ENCODE results near the gene CTCFL.

Gene CTCFL, protein sequence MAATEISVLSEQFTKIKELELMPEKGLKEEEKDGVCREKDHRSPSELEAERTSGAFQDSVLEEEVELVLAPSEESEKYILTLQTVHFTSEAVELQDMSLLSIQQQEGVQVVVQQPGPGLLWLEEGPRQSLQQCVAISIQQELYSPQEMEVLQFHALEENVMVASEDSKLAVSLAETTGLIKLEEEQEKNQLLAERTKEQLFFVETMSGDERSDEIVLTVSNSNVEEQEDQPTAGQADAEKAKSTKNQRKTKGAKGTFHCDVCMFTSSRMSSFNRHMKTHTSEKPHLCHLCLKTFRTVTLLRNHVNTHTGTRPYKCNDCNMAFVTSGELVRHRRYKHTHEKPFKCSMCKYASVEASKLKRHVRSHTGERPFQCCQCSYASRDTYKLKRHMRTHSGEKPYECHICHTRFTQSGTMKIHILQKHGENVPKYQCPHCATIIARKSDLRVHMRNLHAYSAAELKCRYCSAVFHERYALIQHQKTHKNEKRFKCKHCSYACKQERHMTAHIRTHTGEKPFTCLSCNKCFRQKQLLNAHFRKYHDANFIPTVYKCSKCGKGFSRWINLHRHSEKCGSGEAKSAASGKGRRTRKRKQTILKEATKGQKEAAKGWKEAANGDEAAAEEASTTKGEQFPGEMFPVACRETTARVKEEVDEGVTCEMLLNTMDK

DNA sequence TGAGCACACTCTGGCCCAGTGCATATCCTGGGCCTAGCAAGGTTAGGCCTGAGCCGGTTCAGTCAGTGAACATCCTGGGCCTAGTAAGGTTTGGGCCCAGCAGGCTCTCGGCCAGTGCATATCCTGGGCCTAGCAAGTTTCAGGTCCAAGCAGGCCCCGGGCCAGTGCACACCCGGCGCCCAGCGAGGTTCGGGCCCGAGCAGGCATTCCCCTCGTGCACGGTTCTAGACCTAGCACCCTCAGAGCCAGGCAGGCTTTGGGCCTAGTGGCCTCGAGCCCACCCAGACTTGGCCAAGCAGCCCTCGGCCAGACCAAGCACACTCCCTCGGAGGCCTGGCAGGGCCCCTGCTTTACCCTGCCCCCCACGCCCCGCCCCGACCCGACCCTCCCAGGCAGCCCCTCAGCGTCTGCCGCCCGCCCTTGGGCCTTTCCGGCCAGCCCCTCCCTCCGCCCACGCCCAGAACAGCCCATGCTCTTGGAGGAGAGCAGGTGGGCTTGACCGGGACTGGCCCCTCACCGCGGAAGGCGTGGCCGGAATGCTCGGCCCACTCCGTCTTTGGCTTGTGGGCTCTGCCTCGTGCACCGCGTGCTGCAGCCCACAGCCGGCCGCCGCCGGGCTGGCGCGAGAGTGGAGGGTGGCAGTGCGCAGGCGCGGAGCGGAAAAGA, at the start of gene CTCFL:
TSS of gene CTCFL (minus strand) at position 630 of the 666 bp plus-strand sequence. CDS start 935 bp downstream, outside the sequence.
- DNase-seq (ENCODE audit: low spot score): peak; percentile 49

DNA sequence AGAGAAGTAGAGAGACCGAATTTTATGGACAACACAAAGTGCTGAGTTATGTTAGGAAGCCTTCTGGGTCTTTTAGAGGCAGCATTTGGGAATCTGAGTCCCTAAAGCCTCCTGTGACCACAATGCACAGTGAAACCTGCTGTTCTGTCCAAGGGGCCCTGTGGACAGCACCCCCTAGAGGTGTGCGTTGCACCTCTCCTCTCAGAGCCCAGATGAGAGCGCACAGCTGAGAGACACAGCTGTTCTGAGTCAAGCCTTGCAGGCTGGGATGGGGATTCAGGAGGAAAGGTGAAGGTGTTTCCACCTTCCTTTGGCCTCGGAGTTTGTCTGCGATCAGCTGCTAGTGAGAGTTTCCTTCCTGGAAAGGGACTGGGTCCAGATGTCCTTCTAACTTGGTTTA, 49.0 kb upstream of the CTCFL start:
- peak; percentile 67 for DNase-seq (ENCODE audit: low spot score)

GRCh38 chr20:57573242-57573641, 48.3 kb upstream of the CTCFL start:
- peak; percentile 47 for DNase-seq (ENCODE audit: low spot score)

DNA sequence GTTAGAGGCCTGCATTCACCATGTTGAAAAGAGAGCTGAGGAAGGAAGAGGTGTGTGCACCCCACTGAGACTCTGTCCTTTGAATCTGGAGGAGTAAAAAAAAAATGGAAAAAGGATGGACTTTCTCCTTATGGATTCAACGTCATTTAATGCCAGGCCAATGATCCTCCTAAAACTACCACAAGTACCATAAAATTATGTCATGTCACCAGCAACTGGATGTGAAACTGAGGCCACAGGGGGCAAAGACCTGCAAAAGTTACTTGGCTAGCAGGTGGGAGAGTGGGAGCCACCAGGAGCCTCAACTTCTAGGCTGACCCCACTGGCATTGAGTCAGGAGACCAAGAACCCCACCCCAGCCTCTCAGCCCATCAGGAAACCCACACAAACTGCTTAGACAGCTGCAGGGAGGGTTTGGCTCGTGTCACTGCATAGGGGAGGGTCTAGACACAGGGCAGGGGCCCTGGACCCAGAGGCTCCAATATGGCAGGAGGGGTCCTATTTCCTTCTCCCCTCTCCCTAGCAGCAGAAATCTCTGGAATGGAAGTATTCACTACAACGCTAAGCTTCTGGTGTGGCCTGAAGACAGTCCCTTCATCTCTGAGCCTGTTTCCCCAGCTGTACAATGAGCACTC, 47.0 kb upstream of the CTCFL start:
- no peak for DNase-seq (ENCODE audit: low spot score)

DNA sequence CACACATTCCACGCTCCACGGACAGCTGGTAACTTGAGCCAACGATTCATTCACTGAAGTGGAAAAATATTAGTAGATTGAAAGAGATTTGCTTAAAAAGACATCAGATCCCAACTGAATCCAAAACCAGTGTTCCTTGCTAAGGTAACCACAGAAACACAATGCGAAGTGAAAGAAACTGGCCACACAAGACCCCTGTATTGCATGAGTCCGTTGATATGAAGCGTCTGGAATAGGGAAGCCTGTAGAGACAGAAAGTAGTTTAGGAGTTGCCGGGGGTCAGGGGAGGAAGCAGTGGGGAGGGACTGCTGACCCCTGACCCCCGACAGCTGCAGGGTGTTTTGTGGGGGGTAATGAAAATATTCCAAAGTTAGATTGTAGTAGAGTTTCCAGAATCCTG, 46.0 kb upstream of the CTCFL start:
- DNase-seq (ENCODE audit: low spot score): no peak

GRCh38 chr20:57570145-57570850, 45.4 kb upstream of the CTCFL start:
- no peak for DNase-seq (ENCODE audit: low spot score)

- no peak for DNase-seq (ENCODE audit: low spot score)
Observed at GRCh38 chr20:57568960-57569359, 44.0 kb upstream of the CTCFL start.

DNA sequence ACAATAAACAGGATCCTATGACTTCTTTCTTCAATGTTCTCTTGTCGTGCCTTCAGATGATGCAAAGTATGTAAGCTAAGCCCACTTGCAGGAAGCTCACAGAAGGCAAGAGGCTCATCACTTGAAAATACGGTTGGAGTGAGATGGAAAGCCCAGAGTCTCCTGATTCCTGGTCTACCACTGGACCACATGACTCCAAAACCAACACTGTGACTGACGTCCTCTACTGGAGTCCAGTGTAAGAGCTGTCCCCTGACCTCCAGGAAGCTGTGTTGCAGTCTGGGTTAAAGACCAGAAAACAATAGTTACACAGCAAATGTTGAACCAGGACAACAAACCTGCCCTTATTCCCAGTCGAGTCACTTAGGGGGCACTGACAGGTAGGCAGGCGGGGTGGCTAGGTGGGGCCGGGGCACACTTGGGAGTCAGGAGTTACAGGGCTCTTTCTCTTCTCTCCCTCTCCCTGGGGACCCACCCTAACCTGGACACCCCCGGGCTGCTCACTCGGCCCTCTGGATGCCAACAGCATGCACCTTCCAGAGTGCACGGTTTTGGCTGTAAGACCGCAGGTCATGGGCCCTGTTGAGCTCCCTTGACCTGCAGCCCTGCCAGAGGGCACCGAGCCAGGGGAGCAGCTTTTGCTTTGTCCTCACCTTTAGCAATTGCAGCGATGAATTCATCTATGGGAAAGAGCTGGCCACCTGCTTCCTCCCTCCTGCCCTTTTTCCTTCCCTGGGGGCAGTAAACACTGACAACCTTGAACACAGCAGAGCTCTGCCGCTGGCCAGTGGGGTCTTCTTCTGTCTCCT, 43.4 kb upstream of the CTCFL start:
- no peak for DNase-seq (ENCODE audit: low spot score)

- no peak for DNase-seq (ENCODE audit: low spot score)
Observed at GRCh38 chr20:57567471-57568079, 42.6 kb upstream of the CTCFL start.

DNA sequence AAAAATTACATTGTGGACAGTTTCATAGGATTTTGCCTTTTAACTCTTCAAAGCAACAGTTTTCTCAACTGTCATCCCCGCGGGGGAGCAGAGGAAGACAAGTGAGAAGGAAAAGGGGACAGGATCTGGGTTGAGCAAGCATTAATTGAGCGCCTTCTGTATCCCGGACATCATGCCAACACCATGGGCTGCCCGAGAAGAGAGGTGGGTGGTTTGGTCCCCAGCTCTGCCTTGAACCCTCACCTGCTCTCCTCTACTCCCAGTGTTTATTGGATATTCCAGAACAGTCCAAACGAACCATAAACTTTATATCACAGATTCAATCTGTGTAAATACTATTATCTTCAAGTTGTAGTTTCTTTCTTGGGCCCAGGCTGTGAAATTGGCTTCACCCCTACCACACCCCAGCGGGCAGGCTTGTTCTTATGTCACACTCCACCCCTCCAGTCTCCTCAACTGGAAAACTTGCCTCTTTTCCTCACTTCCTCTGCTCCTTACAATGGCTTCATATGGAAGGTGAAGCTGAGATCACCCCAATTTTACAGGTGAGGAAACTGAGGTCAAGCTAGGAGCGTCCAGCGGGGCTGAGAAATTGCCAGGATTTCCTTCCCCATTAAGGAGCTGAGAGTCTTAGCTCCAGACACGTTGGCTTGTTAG, 42.0 kb upstream of the CTCFL start:
- no peak for DNase-seq (ENCODE audit: low spot score)

DNA sequence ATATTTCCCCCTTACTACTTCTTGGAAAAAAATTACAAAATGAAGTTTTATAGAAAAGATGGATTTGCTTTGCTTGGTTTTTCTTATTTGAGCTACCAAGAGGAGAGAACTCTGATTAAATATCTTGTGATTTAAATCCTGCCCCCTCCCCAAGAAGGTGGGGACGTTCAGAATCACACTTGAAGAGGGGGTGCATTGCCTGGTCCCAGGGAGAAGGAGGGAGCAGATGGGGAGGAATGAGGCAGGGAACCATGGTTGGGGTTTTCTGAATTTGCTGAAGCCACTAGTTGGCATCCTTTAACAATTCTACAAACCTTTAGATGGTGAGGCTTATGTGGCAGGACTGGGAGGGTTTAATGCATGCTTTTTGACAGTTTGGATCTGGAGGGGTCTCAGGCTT, 41.5 kb upstream of the CTCFL start:
- DNase-seq (ENCODE audit: low spot score): no peak

GRCh38 chr20:57564951-57565642, 40.2 kb upstream of the CTCFL start:
- DNase-seq (ENCODE audit: low spot score): no peak

- DNase-seq (ENCODE audit: low spot score): no peak
Observed at GRCh38 chr20:57564180-57564802, 39.4 kb upstream of the CTCFL start.

DNA sequence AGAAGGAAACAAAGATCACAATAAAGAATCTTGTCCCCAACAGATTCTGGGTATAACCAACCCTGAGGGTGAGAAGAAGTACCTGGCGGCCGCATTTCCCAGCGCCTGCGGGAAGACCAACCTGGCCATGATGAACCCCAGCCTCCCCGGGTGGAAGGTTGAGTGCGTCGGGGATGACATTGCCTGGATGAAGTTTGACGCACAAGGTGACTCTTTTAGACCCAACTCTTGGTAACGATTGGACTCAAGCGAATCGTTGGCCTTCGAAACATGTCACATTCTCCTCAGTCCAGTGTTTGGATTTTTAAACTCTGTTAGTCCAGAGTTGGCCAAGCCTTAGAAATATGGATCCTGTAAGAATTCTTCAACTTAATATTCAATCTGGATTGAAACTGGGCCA, 38.6 kb upstream of the CTCFL start:
- no peak for DNase-seq (ENCODE audit: low spot score)

- no peak for DNase-seq (ENCODE audit: low spot score)
Observed at GRCh38 chr20:57562541-57563465, 37.9 kb upstream of the CTCFL start.

DNA sequence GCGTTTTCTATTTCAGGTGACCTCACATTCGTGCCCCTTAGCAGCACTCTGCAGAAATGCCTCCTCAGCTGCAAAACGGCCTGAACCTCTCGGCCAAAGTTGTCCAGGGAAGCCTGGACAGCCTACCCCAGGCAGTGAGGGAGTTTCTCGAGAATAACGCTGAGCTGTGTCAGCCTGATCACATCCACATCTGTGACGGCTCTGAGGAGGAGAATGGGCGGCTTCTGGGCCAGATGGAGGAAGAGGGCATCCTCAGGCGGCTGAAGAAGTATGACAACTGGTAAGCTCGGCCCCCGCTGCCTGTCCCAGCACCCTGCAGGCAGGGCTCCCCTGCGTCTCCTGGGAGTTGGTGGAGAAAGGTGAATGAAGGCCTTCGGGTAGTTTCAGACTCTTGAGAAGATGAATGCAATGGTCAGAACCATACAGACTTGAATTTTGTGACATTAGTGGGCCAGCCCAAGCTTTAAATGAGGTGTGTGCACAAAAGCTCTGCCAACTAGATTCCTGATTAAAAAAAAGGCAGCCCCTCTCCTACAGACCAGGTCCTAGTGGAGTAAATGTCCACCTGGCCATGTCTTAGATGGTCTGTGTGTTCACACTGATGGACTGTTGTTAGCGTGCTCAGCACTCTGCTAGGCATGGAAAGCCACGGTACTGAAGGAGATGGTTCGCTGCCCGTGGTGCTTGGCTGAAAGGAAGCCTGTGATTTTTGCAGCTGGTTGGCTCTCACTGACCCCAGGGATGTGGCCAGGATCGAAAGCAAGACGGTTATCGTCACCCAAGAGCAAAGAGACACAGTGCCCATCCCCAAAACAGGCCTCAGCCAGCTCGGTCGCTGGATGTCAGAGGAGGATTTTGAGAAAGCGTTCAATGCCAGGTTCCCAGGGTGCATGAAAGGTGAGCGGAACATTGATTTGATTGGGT, 36.7 kb upstream of the CTCFL start:
- no peak for DNase-seq (ENCODE audit: low spot score)
